HCT116 (cell line): ENCODE data around the gene PPIF. TPM values are rescaled to one million over a fixed set of nuclear protein-coding genes. Genes with fewer than 3 reads are reported as not detected.

Experiments
- CBX3 ChIP-seq: IDR thresholded peaks from 2 replicates; pipeline ENCODE4 v1.6.1; 2012; ENCODE audit warnings: low read depth
- CEBPB ChIP-seq: IDR thresholded peaks from 2 replicates; pipeline ENCODE4 v1.6.1; 2012; ENCODE audit warnings: low read depth
- EZH2 ChIP-seq: fragments of 200-600 bp; sonication (generic); IDR thresholded peaks from 2 replicates; pipeline ENCODE4 v1.6.1; 2017; ENCODE audit warnings: antibody characterized with exemption, mixed run types
- POLR2A ChIP-seq: IDR thresholded peaks from 2 replicates; pipeline ENCODE4 v1.7.0; 2011; ENCODE audit warnings: borderline replicate concordance; ENCODE audit not compliant: insufficient read depth, insufficient read length; ENCODE audit errors: extremely low read depth
- SP1 ChIP-seq: IDR thresholded peaks from 2 replicates; pipeline ENCODE4 v1.6.1; 2012; ENCODE audit warnings: low read depth
- SRF ChIP-seq: IDR thresholded peaks from 2 replicates; pipeline ENCODE4 v1.6.1; 2012; ENCODE audit warnings: low read depth
- TCF7L2 ChIP-seq: IDR thresholded peaks from 2 replicates; pipeline ENCODE4 v1.7.0; 2011; ENCODE audit warnings: borderline replicate concordance, inconsistent platforms; ENCODE audit not compliant: insufficient read depth, insufficient read length; ENCODE audit errors: extremely low read depth
- YY1 ChIP-seq: IDR thresholded peaks from 2 replicates; pipeline ENCODE4 v1.6.1; 2011; ENCODE audit warnings: low read length, low read depth, moderate library complexity, mild to moderate bottlenecking; ENCODE audit not compliant: insufficient replicate concordance; ENCODE audit errors: extremely low read depth
- total RNA-seq: library from RNA; stranded (reverse); gene quantifications from one replicate; pipeline ENCODE4 v1.2.1, GENCODE V29; 2021; ENCODE audit not compliant: unreplicated experiment
- TF ChIP-seq, protein P1 (sequence below): IDR thresholded peaks from 2 replicates; pipeline ENCODE4 v1.6.1; 2011; ENCODE audit warnings: mild to moderate bottlenecking, low read length, moderate library complexity; ENCODE audit not compliant: insufficient replicate concordance; ENCODE audit errors: extremely low read depth
- TF ChIP-seq, protein P2 (sequence below): IDR thresholded peaks from 2 replicates; pipeline ENCODE4 v1.6.1; 2012
- TF ChIP-seq, protein P3 (sequence below): IDR thresholded peaks from 2 replicates; pipeline ENCODE4 v1.6.1; 2012; ENCODE audit warnings: low read depth

PPIF gene
- total RNA-seq, 1 experiment from 2014 or later, result 85.0 TPM

DNA sequence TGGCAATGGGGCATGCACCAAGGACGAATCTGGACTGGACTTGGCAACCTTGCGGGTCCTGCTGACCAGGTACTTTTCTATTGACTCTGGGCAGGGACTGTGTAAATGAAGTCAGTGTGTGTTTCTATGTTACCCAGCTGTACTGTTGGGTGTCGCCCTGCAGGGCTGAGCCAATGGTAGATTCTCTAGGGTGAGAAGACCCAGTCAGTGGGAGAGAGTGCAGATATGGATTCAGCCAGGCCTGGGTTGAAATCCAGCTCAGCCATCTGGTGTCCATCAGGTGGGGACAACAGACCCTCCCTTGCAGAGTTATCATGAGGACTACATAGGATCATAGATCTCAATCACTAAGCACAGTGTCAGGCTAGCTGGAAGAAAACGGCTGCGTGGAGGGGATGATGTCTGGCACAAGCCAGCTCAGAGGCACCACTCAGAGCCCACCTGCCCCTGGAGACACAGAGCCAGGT lies 4.9 kb upstream of the PPIF start (continued):
- TF ChIP-seq, protein P1, sequence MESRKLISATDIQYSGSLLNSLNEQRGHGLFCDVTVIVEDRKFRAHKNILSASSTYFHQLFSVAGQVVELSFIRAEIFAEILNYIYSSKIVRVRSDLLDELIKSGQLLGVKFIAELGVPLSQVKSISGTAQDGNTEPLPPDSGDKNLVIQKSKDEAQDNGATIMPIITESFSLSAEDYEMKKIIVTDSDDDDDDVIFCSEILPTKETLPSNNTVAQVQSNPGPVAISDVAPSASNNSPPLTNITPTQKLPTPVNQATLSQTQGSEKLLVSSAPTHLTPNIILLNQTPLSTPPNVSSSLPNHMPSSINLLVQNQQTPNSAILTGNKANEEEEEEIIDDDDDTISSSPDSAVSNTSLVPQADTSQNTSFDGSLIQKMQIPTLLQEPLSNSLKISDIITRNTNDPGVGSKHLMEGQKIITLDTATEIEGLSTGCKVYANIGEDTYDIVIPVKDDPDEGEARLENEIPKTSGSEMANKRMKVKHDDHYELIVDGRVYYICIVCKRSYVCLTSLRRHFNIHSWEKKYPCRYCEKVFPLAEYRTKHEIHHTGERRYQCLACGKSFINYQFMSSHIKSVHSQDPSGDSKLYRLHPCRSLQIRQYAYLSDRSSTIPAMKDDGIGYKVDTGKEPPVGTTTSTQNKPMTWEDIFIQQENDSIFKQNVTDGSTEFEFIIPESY, result no peak
- TF ChIP-seq EZH2, result no peak
- no peak for TF ChIP-seq SP1
- TF ChIP-seq CEBPB, result no peak
- no peak for TF ChIP-seq YY1
- no peak for TF ChIP-seq SRF
- no peak for TF ChIP-seq CBX3
- TF ChIP-seq, protein P2, sequence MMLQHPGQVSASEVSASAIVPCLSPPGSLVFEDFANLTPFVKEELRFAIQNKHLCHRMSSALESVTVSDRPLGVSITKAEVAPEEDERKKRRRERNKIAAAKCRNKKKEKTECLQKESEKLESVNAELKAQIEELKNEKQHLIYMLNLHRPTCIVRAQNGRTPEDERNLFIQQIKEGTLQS, result no peak
- no peak for TF ChIP-seq TCF7L2
- TF ChIP-seq POLR2A, result no peak
- TF ChIP-seq, protein P3, sequence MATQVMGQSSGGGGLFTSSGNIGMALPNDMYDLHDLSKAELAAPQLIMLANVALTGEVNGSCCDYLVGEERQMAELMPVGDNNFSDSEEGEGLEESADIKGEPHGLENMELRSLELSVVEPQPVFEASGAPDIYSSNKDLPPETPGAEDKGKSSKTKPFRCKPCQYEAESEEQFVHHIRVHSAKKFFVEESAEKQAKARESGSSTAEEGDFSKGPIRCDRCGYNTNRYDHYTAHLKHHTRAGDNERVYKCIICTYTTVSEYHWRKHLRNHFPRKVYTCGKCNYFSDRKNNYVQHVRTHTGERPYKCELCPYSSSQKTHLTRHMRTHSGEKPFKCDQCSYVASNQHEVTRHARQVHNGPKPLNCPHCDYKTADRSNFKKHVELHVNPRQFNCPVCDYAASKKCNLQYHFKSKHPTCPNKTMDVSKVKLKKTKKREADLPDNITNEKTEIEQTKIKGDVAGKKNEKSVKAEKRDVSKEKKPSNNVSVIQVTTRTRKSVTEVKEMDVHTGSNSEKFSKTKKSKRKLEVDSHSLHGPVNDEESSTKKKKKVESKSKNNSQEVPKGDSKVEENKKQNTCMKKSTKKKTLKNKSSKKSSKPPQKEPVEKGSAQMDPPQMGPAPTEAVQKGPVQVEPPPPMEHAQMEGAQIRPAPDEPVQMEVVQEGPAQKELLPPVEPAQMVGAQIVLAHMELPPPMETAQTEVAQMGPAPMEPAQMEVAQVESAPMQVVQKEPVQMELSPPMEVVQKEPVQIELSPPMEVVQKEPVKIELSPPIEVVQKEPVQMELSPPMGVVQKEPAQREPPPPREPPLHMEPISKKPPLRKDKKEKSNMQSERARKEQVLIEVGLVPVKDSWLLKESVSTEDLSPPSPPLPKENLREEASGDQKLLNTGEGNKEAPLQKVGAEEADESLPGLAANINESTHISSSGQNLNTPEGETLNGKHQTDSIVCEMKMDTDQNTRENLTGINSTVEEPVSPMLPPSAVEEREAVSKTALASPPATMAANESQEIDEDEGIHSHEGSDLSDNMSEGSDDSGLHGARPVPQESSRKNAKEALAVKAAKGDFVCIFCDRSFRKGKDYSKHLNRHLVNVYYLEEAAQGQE, result no peak
